ENCODE results near the gene SLC37A3.

- TF ChIP-seq CTCF (IDR thresholded peaks at IDR 0.05) (no peak), POLR2A (IDR thresholded peaks at IDR 0.05) (no peak)
These were observed 80.7 kb downstream of the SLC37A3 start for GRCh38 chr7:140317597-140317996.
